GM21367 (cell line): ENCODE data around the gene GPC6.

Experiments used
- ATAC-seq: cut with Tn5 transposase; IDR thresholded peaks from one replicate; pipeline ENCODE4 v1.9.1; 2021; ENCODE audit not compliant: unreplicated experiment

The GPC6 gene

GRCh38 chr13:94007072-94007471 is 780.5 kb downstream of the GPC6 start:
- no peak for ATAC-seq

GRCh38 chr13:94009701-94010100 is 783.1 kb downstream of the GPC6 start:
- ATAC-seq: no peak

- ATAC-seq: no peak
These were observed 787.9 kb downstream of the GPC6 start for GRCh38 chr13:94014461-94014860.

- no peak for ATAC-seq
These were observed 793.8 kb downstream of the GPC6 start for GRCh38 chr13:94020426-94020825.

GRCh38 chr13:94020833-94021232 is 794.2 kb downstream of the GPC6 start:
- ATAC-seq: no peak

- ATAC-seq: no peak
These were observed 801.6 kb downstream of the GPC6 start for GRCh38 chr13:94028234-94028633.

- ATAC-seq: no peak
These were observed 802.0 kb downstream of the GPC6 start for GRCh38 chr13:94028650-94029049.

GRCh38 chr13:94030415-94031119 is 804.0 kb downstream of the GPC6 start:
- ATAC-seq: no peak

GRCh38 chr13:94031609-94032008 is 805.0 kb downstream of the GPC6 start:
- ATAC-seq: no peak

GRCh38 chr13:94033098-94033497 is 806.5 kb downstream of the GPC6 start:
- ATAC-seq: no peak

GRCh38 chr13:94033830-94034642 is 807.4 kb downstream of the GPC6 start:
- ATAC-seq: no peak

GRCh38 chr13:94050039-94050438 is 823.4 kb downstream of the GPC6 start:
- no peak for ATAC-seq

GRCh38 chr13:94050686-94051085 is 824.1 kb downstream of the GPC6 start:
- no peak for ATAC-seq

GRCh38 chr13:94053986-94054593 is 827.5 kb downstream of the GPC6 start:
- no peak for ATAC-seq

GRCh38 chr13:94056362-94056990 is 829.9 kb downstream of the GPC6 start:
- ATAC-seq: no peak

GRCh38 chr13:94057618-94058186 is 831.1 kb downstream of the GPC6 start:
- no peak for ATAC-seq

GRCh38 chr13:94058821-94059360 is 832.3 kb downstream of the GPC6 start:
- no peak for ATAC-seq

GRCh38 chr13:94061301-94061700 is 834.7 kb downstream of the GPC6 start:
- ATAC-seq: no peak

- ATAC-seq: no peak
These were observed 836.5 kb downstream of the GPC6 start for GRCh38 chr13:94063096-94063495.

- ATAC-seq: no peak
These were observed 837.2 kb downstream of the GPC6 start for GRCh38 chr13:94063848-94064247.

GRCh38 chr13:94065741-94066140 is 839.1 kb downstream of the GPC6 start:
- no peak for ATAC-seq
